Hepatocyte (in vitro differentiated cells): ENCODE results near the gene INMT.

Experiments used
- CTCF ChIP-seq: fragments of 200-600 bp; sonication (generic); IDR thresholded peaks from 2 replicates; pipeline ENCODE4 v1.5.1; 2016; ENCODE audit warnings: antibody characterized with exemption, mild to moderate bottlenecking; ENCODE audit not compliant: poor library complexity
- EZH2 ChIP-seq: fragments of 200-600 bp; sonication (generic); IDR thresholded peaks from 2 replicates; pipeline ENCODE4 v1.6.1; 2016; ENCODE audit warnings: antibody characterized with exemption, mild to moderate bottlenecking, borderline replicate concordance
- EZH2phosphoT487 ChIP-seq: fragments of 200-600 bp; sonication (generic); IDR thresholded peaks from one replicate; pipeline ENCODE4 v1.6.1; 2018; ENCODE audit warnings: antibody characterized with exemption, mild to moderate bottlenecking, low read depth, moderate library complexity; ENCODE audit not compliant: unreplicated experiment, severe bottlenecking

- no peak for TF ChIP-seq CTCF
- TF ChIP-seq EZH2phosphoT487, result no peak
- TF ChIP-seq EZH2, result no peak
Measured at GRCh38 chr7:30796105-30796869, 44.4 kb downstream of the INMT start.
